Measurements from ENCODE around the gene CHST11.

The CHST11 gene

GRCh38 chr12:104588921-104589590 is 132.3 kb downstream of the CHST11 start:
- no peak for DNase-seq

DNA sequence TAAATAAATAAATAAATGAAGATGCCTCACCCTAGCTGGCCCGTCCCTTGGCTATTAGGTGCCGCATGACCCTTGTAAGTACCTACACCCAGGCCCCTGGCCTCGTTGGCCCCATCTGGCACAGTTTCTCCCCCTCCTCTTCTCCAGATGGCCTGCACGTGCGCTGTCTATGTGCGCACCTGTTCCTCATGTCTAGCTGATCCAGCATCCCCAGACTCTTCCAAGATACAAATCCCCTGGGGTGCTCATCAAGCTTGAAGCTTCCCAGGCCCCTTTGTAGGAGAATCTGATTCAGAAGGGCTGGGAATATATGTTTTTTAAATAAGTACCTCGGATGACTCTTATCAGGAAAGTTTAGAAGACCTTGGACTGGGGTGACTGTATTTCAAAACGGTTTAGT is 133.3 kb downstream of the CHST11 start:
- no peak for DNase-seq

- DNase-seq = no peak
Observed at GRCh38 chr12:104591257-104591885, 134.6 kb downstream of the CHST11 start.

- DNase-seq = no peak
Observed at GRCh38 chr12:104593482-104593881, 136.7 kb downstream of the CHST11 start.

- DNase-seq = peak; percentile 97
Observed at GRCh38 chr12:104596134-104596799, 139.5 kb downstream of the CHST11 start.

GRCh38 chr12:104596898-104597843 is 140.4 kb downstream of the CHST11 start:
- DNase-seq = peak; percentile 34

DNA sequence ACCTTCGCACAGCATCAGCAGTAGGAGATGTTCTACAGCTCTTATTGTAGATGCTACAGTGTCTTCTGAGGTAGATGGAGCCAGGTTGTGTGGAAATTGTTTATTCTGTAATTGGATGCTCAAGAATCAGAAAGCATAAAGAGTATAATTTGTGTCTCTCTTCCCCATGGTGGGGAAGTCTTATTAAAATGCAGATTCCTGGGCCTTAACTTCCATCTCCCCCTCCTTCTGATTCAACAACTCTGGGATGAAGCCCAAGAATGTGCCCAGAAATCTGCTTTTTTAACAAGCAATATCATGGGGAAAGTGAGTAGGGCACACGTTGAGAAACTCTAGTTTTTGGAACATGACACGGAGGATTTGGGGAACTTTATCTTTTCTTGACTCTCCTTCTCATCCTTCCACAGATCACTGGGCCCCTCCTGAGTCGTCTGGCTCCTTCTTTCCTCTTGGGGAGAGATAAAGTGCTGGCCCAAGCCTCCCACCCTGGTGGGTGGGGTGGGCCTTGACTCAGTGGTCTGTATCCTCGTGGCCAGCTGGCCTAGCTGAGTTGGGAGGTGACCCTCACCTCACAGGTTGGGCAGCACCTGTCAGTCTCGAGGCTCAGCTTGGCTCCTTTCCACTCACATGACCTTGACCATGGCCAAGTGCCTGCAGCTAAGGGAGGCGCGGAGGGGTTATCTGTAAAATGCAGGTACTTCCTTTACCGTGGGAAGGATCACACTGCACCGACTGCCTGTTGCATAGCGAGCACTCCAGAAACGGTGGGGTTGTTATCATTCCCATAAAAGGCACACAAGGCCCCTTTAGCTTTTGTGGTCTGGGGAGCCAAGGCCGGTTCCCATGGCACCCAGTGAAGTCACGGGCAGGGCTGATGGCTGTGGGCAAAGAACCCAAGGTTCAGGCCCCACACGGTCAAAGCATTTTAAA is 141.9 kb downstream of the CHST11 start:
- no peak for DNase-seq

DNA sequence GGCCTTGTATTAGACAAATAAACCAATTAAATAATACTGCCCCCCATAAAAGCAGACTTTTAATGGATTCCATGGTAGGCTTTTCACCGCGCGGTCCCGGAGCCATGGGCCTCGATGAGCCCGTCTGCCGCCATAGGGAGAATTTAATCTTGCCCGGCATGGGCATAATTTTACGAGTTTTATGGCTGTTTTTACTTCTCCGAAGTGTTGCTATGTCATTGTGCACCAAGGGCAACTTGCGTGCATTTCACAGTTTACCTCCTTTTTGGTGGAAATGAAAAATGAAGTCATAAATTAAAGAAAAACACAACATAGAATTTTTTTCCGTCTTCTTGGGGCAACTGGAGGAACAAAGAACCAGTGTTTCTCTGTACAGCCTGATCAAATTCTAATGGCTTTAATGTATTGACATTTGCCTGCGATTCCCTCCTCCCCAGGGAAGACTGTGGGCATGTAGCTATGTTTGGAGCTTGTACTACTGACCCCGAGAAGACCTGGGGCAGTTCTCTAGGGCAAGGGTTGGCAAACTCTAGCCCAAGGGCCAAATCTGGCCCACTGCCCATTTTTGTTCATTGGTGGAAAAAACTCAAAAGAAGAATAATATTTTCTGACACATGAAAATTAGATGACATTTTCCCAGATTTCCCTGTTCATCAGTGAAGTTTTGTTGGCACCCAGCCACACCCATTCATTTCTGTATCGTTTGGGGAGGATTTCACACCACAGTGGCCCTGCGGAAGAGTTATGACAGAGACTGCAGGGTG is 142.7 kb downstream of the CHST11 start:
- DNase-seq = no peak

DNA sequence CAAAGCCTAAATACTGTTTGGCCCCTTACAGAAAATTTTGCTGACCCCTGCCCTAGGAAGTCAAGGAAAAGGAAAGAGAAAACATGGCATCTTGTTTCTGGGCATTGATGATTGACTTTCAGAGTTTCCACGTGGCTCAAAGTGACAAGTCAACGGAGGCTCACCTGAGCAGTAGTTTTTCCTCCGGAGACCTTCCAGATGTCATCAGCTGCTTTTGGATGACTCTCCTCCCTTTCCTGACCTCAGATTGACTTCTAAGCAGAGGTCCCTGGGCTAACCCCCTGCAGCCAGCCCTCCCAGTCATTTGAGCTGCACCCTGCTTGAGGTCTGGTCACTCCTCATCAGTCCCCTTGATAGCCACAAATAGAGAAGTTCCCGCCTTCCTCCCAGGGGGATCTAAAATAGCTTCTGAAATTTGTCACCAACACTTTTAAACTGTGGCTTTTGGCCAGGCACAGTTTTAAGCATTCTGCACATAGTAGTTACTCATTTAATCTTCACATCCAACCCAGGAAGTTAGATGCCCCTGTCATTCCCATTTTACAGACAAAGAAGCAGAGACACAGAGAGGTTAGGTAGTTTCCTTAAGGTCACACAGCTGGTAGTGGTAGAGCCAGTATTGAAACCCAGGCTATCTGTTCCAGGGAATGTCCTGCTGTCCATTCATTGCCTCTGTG is 143.4 kb downstream of the CHST11 start:
- no peak for DNase-seq

DNA sequence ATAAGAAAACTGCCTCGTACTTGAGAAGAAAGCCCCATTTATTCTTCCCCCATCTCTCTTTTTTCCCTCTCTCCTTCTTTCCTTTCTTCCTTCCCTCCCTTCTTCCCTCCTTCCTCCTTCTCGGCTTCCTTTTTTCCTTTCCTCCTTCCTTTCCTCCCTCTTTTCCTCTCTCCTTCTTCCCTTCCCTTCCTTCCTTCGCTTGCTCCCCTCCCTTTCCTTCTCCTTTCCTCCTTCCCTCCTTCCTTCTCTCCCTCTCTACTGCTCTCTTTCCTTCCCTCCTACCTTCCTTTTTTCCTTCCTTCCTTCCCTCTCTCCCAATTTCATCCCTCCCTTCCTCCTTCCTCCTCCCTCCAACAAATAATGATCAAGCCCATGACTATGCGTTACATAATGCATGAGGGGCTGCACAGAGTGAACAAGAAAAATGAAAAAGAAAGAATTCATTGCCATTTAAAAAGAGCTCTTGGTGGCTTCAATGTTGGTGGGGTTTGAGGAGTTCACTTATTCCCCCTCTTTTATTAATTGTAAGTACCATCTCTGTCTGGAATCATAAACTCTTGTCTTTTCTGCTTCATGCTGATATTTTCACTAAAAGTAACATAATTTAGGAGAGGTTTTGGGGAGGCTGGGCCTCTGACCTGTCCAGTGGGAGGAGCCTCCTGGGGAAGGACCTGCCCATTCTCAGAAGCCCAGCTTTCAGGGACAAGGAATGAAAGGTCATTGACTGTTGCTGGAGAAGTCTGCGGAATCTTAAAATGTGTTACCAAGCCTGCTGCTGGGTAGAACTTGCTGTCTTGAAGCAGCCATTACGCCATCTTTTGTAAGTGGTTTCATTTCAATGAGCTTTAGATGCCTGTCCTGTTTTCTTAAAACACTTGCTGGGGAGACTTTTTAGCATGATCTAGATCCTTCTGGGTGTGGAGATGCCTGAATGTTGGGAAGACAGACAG is 144.3 kb downstream of the CHST11 start:
- DNase-seq = no peak

DNA sequence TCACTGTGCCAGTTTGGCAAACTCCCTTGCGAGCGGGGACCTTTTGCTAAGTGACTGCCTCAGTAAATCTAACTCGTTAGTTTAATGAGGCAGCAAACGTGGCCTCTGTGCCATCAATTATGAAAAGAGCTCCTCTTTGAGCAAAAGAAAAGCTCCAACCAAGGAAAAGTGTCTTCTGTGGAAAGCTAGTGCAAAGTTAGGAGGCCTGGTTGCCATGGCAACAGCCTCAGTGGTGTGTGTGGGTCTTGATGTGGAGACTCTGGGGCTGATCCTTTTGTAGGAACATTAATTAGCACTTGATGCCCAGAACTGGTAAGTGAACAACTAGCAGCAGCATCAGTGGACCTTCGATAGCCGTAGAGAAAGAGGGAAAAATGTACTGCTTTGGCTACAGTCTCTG is 145.7 kb downstream of the CHST11 start:
- no peak for DNase-seq

DNA sequence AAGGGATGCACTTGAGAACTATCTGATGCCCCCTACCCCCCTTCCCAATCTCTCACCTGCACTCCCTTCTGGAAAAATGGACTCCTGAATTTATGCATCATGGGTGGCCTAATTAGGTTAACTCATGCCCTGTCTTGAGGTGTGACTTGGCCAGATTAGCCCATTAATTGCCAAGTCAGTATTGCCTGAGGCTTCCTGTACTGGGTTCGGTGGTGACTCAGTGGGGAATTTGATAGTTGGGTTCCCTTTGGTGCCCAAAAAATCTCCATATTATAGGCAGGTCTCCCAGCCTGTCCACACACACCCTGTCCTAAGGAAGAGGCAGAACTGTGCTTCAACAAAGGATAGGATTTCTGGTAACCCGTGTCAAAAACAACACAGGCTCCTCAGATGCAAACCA is 146.1 kb downstream of the CHST11 start:
- no peak for DNase-seq

DNA sequence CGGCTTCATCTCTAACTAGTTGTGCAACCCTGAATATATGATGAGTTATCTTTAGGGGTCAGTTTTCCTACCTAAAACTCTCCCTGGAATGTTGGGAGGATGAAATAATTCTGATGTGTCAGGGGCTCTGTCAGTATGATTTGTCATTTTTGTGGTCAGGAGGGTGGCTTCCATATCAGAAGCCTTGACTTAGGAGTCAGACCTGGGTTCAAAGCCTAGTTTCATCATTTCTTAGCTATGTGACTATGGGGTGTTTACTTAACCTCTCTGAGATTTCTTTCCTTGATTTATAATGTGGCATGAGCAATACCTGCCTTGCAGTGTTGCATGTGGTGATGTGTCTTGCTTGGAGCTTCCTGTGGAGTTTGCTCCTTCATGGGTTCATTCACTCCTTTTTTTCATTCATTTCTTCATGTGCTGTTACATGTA is 146.8 kb downstream of the CHST11 start:
- DNase-seq = peak; percentile 91

DNA sequence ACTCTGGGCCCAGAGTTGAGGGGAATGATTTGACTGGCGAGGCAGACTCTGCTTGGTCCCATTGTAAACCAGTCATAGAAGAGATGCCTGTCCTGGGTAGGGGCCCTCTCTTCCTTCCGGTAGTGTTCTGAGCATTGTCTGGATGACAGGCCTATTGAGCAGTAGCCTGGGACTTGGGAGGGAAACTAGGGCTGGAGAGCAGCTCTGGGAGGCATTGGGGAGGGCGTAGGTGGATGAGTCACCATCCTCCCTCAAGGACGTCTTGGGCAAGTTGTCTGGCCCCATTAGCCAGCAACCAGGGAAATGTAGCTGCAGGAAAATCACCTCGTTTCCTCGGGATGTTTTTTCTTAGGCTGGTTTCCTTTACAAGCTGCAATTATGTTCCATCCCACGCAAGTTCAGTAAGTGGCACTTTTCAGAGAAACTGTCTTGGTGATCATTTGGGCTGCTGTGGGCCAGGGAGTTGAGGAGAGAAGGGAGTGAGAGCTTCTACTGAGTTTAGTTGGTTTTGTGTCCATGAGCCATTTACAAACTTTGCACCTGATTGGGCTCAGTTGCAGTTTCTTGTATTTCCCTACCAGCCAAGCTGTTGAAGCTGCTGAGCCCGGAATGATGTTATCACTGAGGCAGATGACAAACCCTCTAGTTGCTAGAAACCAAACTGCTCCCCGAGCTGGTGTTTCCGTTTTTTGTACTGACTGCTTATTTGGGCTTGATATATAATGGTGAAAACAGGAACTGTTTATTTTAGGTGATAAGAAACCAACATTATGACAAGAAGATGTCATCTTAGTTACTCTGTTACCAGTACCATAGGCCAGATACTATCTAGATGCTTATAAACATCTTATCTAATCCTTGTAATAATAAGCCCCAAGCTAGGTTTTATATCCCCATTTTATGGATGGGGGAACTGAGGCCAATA is 147.6 kb downstream of the CHST11 start:
- peak; percentile 94 for DNase-seq

GRCh38 chr12:104604995-104605675 is 148.4 kb downstream of the CHST11 start:
- no peak for DNase-seq

GRCh38 chr12:104605685-104606084 is 148.9 kb downstream of the CHST11 start:
- DNase-seq = no peak

DNA sequence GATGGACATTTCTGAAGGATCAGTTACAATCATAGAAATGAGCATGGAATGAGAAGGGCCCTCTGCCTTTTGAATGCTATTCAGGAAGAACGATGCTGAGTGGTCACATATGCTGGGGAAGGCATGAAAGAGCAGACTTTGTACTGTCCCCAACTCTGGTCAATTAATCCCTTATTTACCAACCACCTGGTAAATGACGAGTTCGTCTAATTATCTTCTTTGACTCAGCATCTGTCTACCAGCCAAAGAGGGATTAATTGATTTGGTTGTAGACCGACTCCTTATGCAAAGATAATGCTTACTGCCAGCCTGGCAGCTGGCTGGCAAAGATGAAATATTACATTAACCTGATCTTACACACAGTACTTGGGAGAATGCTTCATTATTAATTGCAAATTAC is 152.2 kb downstream of the CHST11 start:
- no peak for DNase-seq

DNA sequence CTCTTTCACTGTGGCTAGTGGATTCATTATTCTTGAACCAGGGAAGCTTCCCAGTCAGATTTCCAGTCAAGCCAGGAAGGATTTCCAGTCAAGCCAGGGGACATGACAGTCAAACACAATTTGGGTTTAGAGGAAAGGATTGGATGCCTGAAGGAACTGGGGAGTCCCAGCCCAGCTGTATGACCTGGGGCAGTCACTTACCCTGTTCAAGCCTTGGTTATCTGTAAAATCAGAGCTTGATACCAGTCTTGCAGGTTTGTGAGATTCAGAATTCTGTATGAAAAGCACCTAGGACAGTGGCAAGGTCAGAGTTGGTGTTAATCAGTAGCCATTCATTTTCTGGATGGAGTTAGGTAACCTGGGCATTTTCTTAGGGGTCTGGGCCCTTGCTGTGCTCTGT is 152.7 kb downstream of the CHST11 start:
- DNase-seq = no peak
